H54 (cell line): ENCODE results near the gene CYP27B1.

Experiments
- DNase-seq: peaks from one replicate; pipeline ENCODE4 v3.0.0; 2011; ENCODE audit warnings: low spot score, mixed read lengths; ENCODE audit not compliant: insufficient read length
- FAIRE-seq: peaks from 3 replicates; lab custom pipeline; 2011; peaks lifted over from hg19 to GRCh38; lab: Jason Lieb, UNC
- POLR2A ChIP-seq: IDR thresholded peaks from 2 replicates; pipeline ENCODE4 v1.6.1; 2011; ENCODE audit warnings: low read depth, mild to moderate bottlenecking, low read length

CYP27B1 gene

DNA sequence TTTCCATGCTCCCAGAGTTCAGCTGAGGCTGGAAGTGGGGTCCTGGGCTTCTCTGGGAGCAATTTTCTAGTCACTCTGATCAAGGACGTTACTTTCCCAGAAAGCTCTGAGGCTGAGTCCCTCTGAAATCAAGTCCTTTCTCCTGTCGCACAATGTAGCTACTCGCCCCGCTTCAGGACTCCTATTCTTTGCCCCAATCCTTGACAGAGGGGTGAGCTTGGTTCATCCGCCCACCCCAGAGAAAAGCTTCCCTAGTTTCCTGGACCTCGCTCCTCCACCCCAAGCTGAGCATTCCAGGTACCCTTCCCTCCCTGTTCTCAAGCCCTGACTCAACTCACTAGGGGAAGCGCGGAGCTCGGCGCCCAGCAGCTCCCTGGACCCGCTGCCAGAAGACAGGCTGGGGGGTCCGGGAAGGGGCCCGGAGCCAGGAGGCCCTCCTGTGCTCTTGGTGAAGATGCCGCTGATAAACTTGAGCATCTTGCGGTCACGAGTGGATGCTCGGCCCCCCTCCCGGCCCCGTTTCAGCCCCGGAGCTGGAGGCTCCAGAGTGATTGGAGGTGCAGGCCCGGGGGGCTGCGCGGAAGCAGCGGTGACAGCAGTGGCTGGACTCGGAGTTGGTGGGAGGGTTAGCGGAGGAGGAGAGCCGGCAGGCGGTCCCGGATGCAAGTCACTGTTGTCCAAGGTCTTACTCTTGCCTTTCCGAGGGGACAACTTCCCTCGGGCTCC is 30.0 kb downstream of the CYP27B1 start:
- no peak for FAIRE-seq
- no peak for DNase-seq
- no peak for TF ChIP-seq POLR2A

DNA sequence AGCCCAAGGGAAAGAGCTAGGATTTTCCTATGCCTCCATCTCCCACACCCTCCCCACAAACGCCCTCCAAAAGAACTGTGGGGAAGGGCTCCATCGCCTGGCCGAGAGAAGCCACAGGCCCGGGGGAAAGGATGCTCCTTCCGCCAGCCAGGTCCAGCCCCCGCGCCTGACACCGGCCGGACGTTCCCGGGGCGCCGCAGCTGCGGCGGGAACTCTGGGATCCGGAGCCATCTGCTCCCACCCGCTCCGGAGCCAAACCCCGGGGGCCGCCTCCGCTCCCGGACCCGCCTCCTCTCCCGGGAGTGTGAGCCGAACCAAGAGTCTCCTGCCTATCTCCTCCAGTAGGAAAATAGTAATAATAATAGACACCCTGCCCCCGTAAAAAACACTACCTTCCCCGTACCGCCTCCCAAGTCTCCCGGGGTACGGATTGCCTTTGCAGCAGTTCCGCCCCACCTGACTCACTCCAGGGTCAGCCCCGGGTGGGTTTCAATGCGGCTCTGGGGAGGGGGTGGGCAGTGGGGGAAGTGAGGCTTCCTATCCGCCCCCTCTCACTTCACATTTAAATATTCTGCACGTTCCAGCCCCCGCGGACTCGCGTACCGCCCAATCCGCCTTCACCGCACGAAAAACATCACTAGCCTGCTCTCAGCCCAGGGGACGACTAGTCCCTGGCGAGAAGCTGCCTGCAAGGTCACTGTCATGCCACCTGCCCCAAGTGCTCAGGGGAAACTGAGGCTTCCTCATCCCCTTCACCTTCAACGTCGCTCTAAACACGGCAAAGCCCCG is 30.7 kb downstream of the CYP27B1 start:
- DNase-seq = no peak
- no peak for TF ChIP-seq POLR2A
- no peak for FAIRE-seq

DNA sequence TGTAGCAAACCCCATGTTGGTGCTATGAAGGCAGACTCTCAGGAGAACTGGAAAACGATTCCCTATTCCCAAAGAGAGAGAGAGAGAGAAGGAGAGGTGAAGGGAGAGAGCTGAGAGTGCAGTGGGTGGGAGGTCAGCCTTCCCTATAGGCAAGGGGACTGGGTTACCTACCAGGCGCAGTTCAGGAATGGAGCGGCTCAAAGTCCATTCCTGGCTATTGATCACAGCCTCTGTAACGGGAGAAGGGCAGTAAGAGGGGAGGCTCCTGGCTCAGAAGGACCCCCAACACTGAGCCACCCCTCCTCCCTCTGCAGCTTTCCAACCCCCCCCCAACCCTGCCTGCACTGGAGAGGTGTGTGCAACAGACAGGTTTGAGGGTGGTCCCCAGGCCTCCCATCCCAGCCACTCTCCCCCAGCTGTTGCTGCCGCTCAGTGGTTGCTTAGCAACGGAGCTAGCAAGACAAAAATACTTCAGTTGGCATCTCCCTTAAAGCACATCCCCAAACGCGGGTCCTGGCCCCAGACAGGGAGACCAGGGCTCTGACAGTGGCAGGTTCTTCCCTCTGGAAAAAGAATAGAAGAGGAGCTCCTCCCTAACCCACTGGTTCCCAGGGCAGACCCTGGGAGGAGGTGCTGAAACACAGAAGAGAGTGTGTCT is 31.6 kb downstream of the CYP27B1 start:
- TF ChIP-seq POLR2A = no peak
- DNase-seq (no peak), FAIRE-seq (no peak)

DNA sequence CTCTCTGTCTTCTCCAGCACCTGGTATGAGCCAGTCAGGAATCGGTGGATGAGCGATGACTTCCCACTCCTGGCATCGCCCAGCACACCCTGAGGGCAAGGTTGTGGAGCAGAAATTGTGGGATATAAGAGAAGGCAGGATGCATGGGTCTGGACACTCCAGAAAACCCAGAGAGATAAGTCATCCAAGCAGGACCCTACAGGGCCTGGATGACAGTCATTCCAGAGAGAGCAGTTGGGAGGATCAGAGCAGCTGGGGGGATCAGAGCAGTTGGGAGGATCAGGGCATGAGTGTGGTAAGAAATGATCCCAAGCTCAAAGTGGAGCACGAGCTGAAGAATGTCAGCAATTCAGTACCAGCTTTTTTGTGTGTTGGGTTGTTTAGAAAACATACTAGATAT is 32.3 kb downstream of the CYP27B1 start:
- FAIRE-seq = no peak
- no peak for TF ChIP-seq POLR2A
- no peak for DNase-seq

DNA sequence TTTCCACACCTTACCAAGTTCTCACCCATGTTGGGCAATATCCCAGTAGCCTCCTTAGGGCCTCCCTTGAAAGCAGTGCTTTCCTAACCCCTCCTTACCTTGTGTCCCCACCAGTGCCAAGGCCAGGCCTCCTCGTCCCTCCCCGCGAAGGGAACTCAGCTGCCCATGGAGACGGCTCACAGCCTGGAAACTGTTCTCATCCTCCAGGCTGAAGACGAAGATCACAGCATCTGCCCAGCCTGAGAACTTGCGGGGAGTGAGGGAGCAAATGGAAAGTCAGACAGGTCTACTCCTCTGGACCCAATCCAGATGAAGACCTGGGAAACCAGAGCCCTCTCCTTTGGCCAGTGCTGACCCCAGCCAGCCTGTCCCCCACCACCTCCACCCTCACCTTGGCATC is 33.0 kb downstream of the CYP27B1 start:
- FAIRE-seq = no peak
- TF ChIP-seq POLR2A = no peak

DNA sequence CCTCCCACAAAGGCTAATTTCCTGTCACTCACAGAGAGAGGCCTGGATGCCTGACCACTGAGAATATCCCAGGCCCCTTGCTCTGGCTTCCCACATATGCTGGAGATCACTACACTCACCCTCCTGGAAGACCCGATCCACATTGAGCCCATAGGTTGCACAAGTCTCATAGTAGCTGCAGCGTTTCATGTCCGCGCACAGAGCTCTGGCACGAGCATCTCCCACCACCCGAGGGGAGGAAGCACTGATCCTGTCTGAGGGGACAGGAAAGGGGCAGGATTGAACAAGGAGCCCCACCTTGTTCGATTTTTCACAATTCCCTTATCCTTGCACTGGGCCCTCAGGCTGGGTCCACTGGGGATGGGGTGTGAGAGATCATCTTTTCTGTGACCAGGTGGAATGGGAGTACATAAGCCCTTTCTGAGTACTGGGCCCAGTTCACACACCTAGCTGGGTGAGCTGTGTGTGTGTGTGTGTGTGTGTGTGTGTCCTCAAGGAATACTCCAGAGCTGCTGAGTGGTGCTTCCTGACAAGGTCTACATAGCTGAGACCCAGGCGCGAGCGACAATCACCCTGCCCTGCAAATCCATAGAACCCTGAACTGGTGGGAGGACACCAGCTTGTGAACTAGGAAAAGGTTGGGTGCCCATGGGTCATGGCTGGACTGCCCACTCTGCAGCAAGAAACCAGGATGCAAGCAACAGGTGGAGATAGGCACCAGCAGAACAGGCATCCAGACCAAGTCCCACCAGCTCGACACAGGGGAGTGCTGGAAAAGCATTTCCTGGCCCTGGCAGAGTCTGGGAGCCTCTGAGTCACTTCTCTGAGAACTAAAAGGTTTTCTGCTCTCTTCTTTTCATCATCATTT is 33.9 kb downstream of the CYP27B1 start:
- DNase-seq (no peak), FAIRE-seq (no peak)
- no peak for TF ChIP-seq POLR2A

More for the DNA sequence above, 33.0 kb downstream of the CYP27B1 start:
- DNase-seq = no peak

DNA sequence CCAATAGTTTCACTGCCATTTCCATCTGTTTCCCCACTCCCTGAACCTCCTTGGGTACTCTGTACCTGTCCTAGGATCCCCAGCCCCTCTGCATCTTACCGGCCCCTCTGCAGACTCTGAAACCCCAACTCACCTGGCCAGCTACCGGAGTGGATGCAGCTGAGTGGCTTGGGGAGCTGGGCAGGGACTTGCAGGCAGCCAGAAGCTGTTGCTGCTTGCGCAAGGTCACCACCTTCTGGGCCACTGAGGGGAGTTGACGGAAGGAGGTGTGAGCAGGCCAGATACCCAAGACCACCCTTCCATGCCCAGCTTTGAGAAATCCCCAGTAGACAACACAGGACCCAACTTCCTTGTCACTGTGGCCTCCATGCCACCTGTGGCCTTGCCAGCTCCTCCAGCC is 34.6 kb downstream of the CYP27B1 start:
- FAIRE-seq (no peak), DNase-seq (no peak)
- no peak for TF ChIP-seq POLR2A

DNA sequence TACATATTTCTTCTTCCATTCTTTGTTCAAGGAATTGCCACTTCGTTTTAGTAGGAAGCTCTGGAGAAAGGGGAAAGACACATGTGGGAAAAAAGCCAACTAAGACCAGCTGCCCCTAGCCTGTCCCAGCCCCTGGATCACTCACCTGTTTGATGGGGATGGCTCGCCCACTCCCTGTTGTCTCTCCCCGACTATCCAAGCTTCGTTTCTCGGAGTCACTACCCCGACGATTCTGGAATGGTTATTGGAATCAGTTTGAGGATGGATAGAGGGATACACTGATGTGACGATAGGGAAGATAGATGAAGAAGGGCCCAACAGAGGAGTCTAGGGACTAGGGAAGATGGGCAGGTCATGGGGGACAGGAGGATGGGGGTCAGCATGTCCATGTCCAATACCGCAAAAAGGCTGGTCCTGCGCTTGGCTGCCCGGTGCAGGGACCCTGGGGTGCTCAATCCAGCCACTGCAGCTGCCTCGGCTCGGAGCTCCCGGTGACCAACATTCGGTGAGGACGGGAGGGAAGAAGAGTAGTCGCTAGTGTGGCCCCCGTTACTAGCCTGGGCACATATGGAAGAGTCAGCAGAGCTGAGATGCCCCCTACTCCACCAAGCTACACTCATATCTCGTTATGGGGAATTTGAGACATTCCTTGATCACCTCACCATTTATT is 35.3 kb downstream of the CYP27B1 start:
- FAIRE-seq = no peak
- DNase-seq = no peak
- TF ChIP-seq POLR2A = no peak

DNA sequence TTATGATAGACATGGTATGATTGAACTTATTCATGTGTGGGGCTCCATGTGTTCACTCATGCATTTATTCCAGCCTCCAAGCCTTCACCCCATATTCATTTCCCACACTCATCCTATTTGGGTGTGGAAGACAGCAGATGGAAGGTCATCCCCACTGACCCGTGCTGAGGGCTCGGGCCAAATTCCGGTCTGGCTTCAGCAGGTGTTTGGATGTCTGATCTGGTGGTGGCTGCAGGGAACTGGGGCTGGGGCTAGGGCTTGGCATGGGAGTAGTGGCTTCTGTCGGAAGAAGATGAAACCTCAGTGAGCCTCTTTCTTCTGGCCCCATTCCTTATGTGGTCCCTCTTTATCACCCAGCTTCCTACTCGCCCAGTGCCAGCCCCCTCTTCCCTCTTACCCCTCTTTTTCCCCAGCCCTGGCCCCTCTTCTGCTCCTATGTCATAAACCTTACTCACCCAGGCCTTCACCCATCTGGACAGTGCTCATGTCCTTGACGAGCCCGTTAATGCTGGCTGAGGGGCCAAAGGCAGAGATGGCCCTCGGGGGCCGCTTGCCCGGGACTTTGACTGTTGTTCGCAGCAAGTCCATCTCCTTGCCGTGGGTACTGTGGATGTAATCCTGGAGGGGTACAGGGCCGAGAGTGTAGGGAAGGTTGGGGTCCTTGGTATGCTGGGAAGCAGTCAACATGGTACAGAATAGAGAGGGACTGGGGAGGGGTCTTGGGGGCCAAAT is 36.4 kb downstream of the CYP27B1 start:
- TF ChIP-seq POLR2A = no peak
- DNase-seq = no peak
- no peak for FAIRE-seq

DNA sequence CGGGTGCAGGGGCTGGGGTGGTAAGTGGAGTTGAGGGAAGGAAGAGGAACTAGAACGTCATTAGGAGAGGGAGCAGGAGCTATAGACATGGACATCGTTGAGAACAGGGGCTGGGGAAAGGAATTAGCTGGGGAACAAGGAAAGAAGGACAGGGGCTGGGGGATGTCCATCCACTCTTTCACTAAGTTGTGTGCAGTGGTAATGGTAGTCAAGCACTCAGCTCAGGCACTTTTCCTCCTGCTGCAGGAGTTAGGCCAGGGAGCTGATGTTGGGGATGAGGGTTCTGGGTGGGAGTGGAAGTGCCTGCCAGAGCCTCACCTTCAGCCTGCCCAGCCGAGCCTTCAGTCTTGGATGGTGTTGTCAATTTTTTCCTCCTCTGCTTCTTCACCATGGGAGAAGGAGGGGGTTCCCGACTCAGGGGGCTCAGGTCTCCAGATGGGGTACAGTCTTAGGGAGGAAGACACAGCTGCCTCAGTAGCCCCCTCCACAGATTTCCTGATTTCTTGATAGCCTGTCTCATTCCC is 37.5 kb downstream of the CYP27B1 start:
- TF ChIP-seq POLR2A = no peak
- FAIRE-seq (no peak), DNase-seq (no peak)

DNA sequence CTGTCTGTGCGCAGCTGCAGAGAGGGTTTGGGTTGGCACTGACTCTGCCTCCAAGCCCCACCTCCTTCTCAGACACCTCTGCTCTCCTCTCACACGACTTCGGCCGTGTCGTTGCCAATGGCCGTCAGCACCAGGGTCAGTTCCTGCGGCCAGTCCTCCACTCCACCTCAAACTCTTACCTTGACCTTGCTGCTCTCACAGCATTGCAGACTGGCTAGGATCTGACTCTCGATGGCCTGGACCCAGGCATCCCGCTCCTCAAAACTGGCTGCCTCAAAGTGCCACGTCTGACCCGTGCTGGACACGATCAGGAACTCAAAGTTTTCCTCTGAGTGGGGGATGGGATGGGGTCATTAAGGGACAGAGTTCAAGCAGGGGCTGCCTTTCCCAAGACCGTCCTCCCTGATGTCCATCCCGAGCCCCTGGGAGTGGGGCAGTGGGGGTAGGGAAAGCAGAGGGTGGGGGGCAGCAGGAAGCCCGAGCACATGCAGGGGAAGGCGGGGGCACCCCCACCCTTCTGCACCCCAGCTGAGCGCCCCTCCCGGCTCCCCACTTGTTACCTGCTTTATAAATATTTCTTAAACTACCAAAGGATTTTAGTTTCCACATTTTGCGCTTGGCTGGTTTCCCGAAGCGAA is 39.0 kb downstream of the CYP27B1 start:
- TF ChIP-seq POLR2A = no peak
- DNase-seq (no peak), FAIRE-seq (no peak)
